ENCODE results near the gene NAALADL1.
A peak's percentile ranks its signal among the peaks of the same experiment; 100 is the strongest.
"Not testable (repeated sequence)": the region's sequence is repeated elsewhere in the genome, so short reads cannot be mapped to it uniquely, and the experiment has no call there.

NAALADL1 gene

DNA sequence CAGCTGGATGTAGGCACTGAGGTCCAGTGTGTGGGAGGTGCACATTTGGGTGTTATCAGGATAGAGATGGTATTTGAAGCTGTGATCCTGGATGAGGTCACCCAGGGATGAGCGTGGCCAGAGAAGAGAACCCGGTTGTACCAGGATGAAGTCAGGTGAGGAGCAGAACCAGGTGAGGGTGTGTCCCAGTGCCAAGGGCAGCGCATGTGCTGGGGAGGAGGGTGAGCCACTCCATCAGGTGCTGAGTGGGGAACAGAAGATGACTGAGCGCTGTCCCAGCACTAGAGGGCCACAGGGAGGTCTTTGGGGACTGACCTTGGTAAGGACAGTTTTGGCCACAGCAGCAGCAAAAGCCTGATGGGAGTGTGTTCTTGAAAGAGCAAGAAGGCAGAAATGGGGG, 41.6 kb downstream of the NAALADL1 start:
- no peak overlapping the region for H3K4me3 ChIP-seq (ENCODE audit: low read length)
- DNase-seq (ENCODE audit: low read depth), result no peak
- TF ChIP-seq, protein P1, sequence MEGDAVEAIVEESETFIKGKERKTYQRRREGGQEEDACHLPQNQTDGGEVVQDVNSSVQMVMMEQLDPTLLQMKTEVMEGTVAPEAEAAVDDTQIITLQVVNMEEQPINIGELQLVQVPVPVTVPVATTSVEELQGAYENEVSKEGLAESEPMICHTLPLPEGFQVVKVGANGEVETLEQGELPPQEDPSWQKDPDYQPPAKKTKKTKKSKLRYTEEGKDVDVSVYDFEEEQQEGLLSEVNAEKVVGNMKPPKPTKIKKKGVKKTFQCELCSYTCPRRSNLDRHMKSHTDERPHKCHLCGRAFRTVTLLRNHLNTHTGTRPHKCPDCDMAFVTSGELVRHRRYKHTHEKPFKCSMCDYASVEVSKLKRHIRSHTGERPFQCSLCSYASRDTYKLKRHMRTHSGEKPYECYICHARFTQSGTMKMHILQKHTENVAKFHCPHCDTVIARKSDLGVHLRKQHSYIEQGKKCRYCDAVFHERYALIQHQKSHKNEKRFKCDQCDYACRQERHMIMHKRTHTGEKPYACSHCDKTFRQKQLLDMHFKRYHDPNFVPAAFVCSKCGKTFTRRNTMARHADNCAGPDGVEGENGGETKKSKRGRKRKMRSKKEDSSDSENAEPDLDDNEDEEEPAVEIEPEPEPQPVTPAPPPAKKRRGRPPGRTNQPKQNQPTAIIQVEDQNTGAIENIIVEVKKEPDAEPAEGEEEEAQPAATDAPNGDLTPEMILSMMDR (conservative IDR thresholded peaks at IDR 0.05; ENCODE audit: low read length), result no peak

DNA sequence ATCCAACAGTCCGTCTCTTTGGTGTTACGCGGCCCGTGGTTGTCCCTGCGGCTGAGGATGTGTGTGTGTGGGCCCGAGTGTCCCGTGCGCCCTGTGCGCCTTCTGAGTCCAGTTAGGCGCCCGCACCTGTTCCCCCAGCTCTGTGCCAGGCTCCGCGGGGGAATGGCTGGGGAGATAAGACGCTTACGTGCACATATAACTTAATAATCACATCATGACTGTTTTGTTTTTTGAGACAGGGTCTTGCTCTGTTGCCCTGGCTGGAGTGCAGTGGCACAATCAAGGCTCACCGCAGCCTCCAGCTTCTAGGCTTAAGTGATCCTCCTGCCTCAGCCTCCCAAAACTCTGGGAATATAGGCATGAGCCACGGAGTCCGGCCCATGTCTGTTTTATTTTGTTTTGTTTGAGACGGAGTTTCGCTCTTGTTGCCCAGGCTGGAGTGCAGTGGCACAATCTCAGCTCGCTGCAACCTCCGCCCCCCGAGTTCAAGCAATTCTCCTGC, 43.6 kb downstream of the NAALADL1 start:
- peak overlapping the region; percentile 88 for H3K4me3 ChIP-seq (ENCODE audit: low read length)
- TF ChIP-seq, protein P1 (conservative IDR thresholded peaks at IDR 0.05; ENCODE audit: low read length), result no peak
- DNase-seq (ENCODE audit: low read depth), result peak; percentile 17

DNA sequence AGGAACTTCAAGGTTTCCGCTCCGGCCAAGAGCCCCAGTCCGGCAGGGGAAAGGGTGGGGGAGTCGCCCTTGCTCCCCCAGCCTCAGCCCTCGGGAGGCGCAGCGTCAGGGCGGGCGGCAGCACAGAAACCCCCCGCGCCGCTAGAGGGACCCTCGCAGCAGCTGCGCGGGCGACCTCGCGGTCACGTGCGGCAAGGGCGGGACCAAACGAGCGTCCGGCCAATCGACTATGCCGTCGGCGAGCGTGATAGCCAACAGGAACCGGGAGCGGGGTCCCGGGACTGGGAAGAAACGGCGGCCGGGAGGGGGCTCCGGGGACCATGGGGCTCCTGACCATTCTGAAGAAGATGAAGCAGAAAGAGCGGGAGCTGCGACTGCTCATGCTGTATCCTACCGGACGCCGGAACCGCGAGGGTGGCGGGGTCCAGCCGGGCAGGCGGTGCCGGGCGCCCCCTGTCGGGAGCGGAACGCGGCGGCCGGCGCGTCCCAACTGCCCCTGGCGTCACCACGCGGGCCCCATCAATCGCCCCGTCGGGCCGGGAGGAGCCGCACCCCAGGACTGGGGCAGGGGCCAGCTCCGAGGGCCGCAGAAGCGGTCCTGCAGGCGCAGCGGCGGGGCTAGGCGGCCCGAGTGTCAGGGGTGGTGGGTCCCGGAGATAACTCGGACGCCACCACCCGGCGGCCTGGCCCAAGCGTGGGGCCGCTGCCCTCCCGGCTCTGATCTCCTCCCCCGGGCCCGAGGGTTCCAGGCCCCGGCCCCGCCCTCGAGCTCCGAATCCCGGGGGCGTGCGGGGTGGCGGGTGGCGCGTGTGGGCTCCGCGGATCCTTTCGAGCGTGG, 44.2 kb downstream of the NAALADL1 start, which contains the start of gene ARL2:
Gene ARL2, plus strand, starts transcription at position 273 of the 838 bp plus-strand sequence. Its CDS starts 48 bp downstream, at position 321.
- peak; percentile 84 for DNase-seq (ENCODE audit: low read depth)
- H3K4me3 ChIP-seq (ENCODE audit: low read length), result peak within 1 kb of the TSS; percentile 88
- TF ChIP-seq, protein P1 (conservative IDR thresholded peaks at IDR 0.05; ENCODE audit: low read length), result peak; percentile 44

DNA sequence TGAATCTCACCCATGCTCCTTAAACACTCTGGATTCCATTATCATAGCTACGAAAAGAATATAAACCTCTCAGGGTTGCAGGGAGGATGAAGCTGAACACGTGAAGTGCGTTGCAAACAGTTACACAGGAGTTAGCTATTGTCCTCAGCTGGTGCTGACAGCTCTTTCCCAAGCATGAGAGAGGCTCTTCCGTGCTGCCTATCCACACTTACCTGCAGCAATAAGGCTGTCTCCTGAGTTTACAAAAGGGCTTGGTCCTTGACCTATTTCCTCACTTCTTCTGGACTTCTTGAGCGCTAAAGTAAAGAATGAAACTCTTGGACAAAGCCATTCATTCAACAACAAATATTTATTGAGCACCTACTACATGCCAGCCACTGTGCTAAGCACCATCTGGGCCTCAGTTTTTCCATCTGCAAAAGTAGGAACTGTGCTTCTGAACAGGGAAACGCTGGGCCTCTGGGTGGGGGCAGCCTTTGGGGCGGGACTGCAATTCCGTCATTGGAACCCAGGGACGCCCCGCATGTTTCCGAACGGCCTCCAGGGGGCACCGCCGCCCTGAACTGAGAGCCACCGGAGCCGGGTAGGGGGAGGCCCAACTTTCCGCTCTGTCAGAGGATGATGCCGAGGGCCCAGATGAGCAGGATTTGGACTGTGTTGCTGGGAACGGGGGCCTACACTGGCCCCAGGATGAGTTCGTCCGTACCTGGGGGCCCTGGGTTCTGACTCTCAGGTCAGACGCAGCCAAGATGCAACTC, 45.0 kb downstream of the NAALADL1 start:
- TF ChIP-seq, protein P1 (conservative IDR thresholded peaks at IDR 0.05; ENCODE audit: low read length), result peak; percentile 67
- peak; percentile 84 for DNase-seq (ENCODE audit: low read depth)
- H3K4me3 ChIP-seq (ENCODE audit: low read length), result peak overlapping the region; percentile 88

GRCh38 chr11:65008873-65009272, 49.5 kb downstream of the NAALADL1 start:
- H3K4me3 ChIP-seq (ENCODE audit: low read length), result no peak overlapping the region
- no peak for DNase-seq (ENCODE audit: low read depth)
- TF ChIP-seq, protein P1 (conservative IDR thresholded peaks at IDR 0.05; ENCODE audit: low read length), result no peak

DNA sequence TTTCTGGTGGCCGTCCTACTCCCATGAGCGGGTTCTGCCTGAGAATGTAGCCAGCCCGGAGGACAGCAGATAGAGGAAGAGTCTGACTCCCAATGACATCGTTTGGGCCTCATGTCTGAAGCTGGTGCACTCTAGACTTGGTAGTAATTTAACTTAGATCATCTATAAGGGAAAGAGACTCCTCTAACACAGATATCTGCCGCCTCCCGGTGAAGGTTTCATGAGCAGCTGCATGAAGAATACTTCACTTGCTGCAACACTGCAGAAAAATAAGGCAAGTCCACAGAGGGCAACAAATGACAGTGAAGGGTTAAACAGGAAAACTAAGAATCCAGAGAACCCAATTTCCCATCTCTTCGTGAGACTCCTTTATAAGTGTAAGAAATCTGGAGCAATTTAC, 50.3 kb downstream of the NAALADL1 start:
- no peak overlapping the region for H3K4me3 ChIP-seq (ENCODE audit: low read length)
- TF ChIP-seq, protein P1 (conservative IDR thresholded peaks at IDR 0.05; ENCODE audit: low read length), result no peak
- DNase-seq (ENCODE audit: low read depth), result no peak

DNA sequence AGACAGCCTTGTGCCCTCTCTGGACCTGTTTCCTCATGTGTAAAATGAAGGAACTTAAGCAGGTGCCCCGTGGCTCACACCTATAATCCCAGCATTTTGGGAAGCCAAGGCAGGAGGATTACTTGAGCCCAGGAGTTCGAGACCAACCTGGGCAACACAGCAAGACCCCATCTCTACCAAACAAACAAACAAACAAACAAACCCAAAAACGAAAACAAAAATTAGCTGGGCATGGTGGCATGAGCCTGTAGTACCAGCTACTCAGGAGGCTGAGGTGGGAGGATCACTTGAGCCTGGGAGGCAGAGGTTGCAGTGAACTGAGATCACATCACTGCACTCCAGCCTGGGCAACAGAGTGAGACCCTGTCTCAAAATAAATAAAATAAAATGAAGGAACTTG, 54.4 kb downstream of the NAALADL1 start:
- not testable (repeated sequence) for DNase-seq (ENCODE audit: low read depth)

More for the DNA sequence above, 54.4 kb downstream of the NAALADL1 start:
- not testable (repeated sequence) for H3K4me3 ChIP-seq (ENCODE audit: low read length)
